ENCODE results near the gene NECAB3. TPM values are rescaled to one million over a fixed set of nuclear protein-coding genes. Genes with fewer than 3 reads are reported as not detected.

NECAB3 gene
- total and polyA plus RNA-seq, 2 of the 13 experiments (the other 11 are each of a cell fraction or from before 2014, with no cell fraction given), result 61.5 to 65.5 TPM

- TF ChIP-seq CC2D1A (CRISPR knock-in tag; IDR thresholded peaks at IDR 0.05) (0 out of 2 replicates have a peak, but pooled peaks have one; percentile 78), ZNF264 (CRISPR knock-in tag; IDR thresholded peaks at IDR 0.05) (0 out of 2 replicates have a peak, but pooled peaks have one; percentile 69), MEIS2 (CRISPR knock-in tag; IDR thresholded peaks at IDR 0.05) (peak; percentile 51; the same call in 1 of the 2 replicates), ZKSCAN8 (CRISPR knock-in tag; IDR thresholded peaks at IDR 0.05; ENCODE audit: borderline replicate concordance) (peak; percentile 75; the same call in 1 of the 2 replicates), NR2F6 (IDR thresholded peaks at IDR 0.05) (no peak), NR2F6 (CRISPR knock-in tag; IDR thresholded peaks at IDR 0.05) (no peak; the same call in 1 of the 2 replicates), REPIN1 (CRISPR knock-in tag; IDR thresholded peaks at IDR 0.05; ENCODE audit: borderline replicate concordance, low read depth) (peak; percentile 93), NCOR1 (IDR thresholded peaks at IDR 0.05; ENCODE audit: borderline replicate concordance, low read length) (no peak), TARDBP (CRISPR knock-in tag; IDR thresholded peaks at IDR 0.05) (peak; percentile 94), ETS1 (CRISPR knock-in tag; IDR thresholded peaks at IDR 0.05) (peak; percentile 87), ZKSCAN1 (IDR thresholded peaks at IDR 0.05; ENCODE audit: low read length) (no peak), ZNF451 (CRISPR knock-in tag; IDR thresholded peaks at IDR 0.05) (peak; percentile 96), NFAT5 (CRISPR knock-in tag; IDR thresholded peaks at IDR 0.05) (peak; percentile 72; the same call in 1 of the 2 replicates), ZNF224 (CRISPR knock-in tag; IDR thresholded peaks at IDR 0.05) (0 out of 2 replicates have a peak, but pooled peaks have one; percentile 46), ZNF781 (CRISPR knock-in tag; IDR thresholded peaks at IDR 0.05; ENCODE audit: borderline replicate concordance, not compliant biosample characterization) (no peak), SMARCE1 (IDR thresholded peaks at IDR 0.05; ENCODE audit: borderline replicate concordance) (no peak), ZNF670 (CRISPR knock-in tag; IDR thresholded peaks at IDR 0.05; ENCODE audit: borderline replicate concordance) (peak; percentile 60; the same call in 1 of the 2 replicates)
- TF ChIP-seq, protein P1, sequence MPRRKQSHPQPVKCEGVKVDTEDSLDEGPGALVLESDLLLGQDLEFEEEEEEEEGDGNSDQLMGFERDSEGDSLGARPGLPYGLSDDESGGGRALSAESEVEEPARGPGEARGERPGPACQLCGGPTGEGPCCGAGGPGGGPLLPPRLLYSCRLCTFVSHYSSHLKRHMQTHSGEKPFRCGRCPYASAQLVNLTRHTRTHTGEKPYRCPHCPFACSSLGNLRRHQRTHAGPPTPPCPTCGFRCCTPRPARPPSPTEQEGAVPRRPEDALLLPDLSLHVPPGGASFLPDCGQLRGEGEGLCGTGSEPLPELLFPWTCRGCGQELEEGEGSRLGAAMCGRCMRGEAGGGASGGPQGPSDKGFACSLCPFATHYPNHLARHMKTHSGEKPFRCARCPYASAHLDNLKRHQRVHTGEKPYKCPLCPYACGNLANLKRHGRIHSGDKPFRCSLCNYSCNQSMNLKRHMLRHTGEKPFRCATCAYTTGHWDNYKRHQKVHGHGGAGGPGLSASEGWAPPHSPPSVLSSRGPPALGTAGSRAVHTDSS (CRISPR knock-in tag; conservative IDR thresholded peaks at IDR 0.05), result peak; percentile 28; the same call in 1 of the 2 replicates
- TF ChIP-seq, protein P2, sequence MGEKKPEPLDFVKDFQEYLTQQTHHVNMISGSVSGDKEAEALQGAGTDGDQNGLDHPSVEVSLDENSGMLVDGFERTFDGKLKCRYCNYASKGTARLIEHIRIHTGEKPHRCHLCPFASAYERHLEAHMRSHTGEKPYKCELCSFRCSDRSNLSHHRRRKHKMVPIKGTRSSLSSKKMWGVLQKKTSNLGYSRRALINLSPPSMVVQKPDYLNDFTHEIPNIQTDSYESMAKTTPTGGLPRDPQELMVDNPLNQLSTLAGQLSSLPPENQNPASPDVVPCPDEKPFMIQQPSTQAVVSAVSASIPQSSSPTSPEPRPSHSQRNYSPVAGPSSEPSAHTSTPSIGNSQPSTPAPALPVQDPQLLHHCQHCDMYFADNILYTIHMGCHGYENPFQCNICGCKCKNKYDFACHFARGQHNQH (CRISPR knock-in tag; IDR thresholded peaks at IDR 0.05), result peak; percentile 87
Observed at GRCh38 chr20:33663161-33664084, 10.8 kb downstream of the NECAB3 start (continued).
